ENCODE results near the gene ZMYND8.

- TF ChIP-seq CTCF (conservative IDR thresholded peaks at IDR 0.05): no peak
- no peak for TF ChIP-seq ZFX (IDR thresholded peaks at IDR 0.05)
These were observed 93.4 kb downstream of the ZMYND8 start for GRCh38 chr20:47263080-47263464.
